Skeletal muscle tissue (tissue), 4 donors: ENCODE results near the gene CFAP161. TPM values are rescaled to one million over a fixed set of nuclear protein-coding genes. Genes with fewer than 3 reads are reported as not detected.

Experiments used
- H3K27ac ChIP-seq: one replicate; pipeline ENCODE4 v1.7.0; 2013; ENCODE audit warnings: mild to moderate bottlenecking, low read depth, low read length, inconsistent platforms
- H3K27me3 ChIP-seq, 3 donors: one replicate each; pipeline ENCODE4 v1.7.0; 2013; ENCODE audit warnings: low read length in 3 of 3; ENCODE audit not compliant: control insufficient read depth in 3 of 3, insufficient read depth in 3 of 3
- H3K36me3 ChIP-seq, 3 donors: one replicate each; pipeline ENCODE4 v1.7.0; 2013; ENCODE audit warnings: low read length in 3 of 3; ENCODE audit not compliant: control insufficient read depth in 3 of 3, insufficient read depth in 3 of 3
- H3K4me1 ChIP-seq, 3 donors: one replicate each; pipeline ENCODE4 v1.7.0; 2013; ENCODE audit warnings: low read length in 3 of 3, mild to moderate bottlenecking in 3 of 3; ENCODE audit not compliant: control insufficient read depth in 3 of 3, insufficient read depth in 3 of 3
- H3K4me3 ChIP-seq, 3 donors: one replicate each; pipeline ENCODE4 v1.7.0; 2013; ENCODE audit warnings: low read length in 3 of 3
- H3K9ac ChIP-seq, 3 donors: one replicate each; pipeline ENCODE4 v1.7.0; 2013; ENCODE audit warnings: low read length in 3 of 3, mild to moderate bottlenecking in 3 of 3, moderate library complexity in 2 of 3, low read depth in 1 of 3
- H3K9me3 ChIP-seq, 3 donors: one replicate each; pipeline ENCODE4 v1.7.0; 2013; ENCODE audit warnings: low read length in 3 of 3; ENCODE audit not compliant: control insufficient read depth in 3 of 3
- total RNA-seq: library from RNA; depleted of rRNA; stranded (reverse); fragments of >200 nt; gene quantifications from one replicate; pipeline ENCODE4 v1.2.3, GENCODE V29; 2014
- donor health status: Osteomylitis.

Gene CFAP161
- total RNA-seq, 1 donor from 2014 or later, result 5.7 TPM

GRCh38 chr15:81176291-81176893, 42.3 kb downstream of the CFAP161 start:
- peaks cover 0 to 23% (median 13%) of the 10 kb centered on the region in 3 donors for H3K4me1 ChIP-seq
- H3K4me3 ChIP-seq, result no peak overlapping the region
- H3K27ac ChIP-seq, result peak overlapping the region; percentile 45
- peaks cover 0 to 3% (median 3%) of the 10 kb centered on the region in 3 donors for H3K27me3 ChIP-seq
- peaks cover 0 to 2% (median 0%) of the 10 kb centered on the region in 3 donors for H3K9me3 ChIP-seq
- no peaks in the 10 kb centered on the region for H3K36me3 ChIP-seq
- H3K9ac ChIP-seq, result peak overlapping the region in 2 of 3 donors; percentile 25 to 26

GRCh38 chr15:81178365-81178764, 44.3 kb downstream of the CFAP161 start:
- Histone ChIP-seq H3K4me1 (peaks cover 3 to 23% (median 14%) of the 10 kb centered on the region in 3 donors), H3K9ac (no peak overlapping the region), H3K36me3 (no peaks in the 10 kb centered on the region), H3K27me3 (peaks cover 3 to 12% (median 11%) of the 10 kb centered on the region in 3 donors), H3K9me3 (peaks cover 0 to 2% (median 0%) of the 10 kb centered on the region in 3 donors), H3K4me3 (no peak overlapping the region), H3K27ac (no peak overlapping the region)

DNA sequence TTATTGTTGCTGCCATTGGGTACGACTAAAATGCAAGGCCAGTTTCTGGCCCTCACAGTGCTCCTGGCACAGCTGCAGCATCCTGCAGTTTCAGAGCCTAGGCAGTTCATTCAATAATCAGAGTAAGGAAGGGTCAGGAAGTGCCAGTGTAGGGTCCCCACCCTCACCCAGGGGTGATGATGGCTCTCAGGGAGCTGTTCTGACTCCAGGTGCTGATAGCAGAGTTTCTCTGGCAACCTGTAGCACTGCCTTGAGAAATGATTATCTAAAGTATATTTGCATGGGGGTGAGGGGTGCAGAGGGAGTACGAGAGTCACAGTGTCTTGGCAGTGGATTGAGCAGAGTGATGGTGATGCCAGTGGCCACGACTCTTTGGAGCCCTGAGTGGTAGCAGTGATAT, 47.1 kb downstream of the CFAP161 start:
- Histone ChIP-seq H3K27me3 (peaks cover 3 to 16% (median 11%) of the 10 kb centered on the region in 3 donors), H3K36me3 (no peaks in the 10 kb centered on the region), H3K27ac (no peak overlapping the region), H3K4me1 (peaks cover 3 to 15% (median 8%) of the 10 kb centered on the region in 3 donors), H3K9ac (no peak overlapping the region), H3K9me3 (no peaks in the 10 kb centered on the region), H3K4me3 (no peak overlapping the region)

GRCh38 chr15:81182031-81182755, 48.1 kb downstream of the CFAP161 start:
- Histone ChIP-seq H3K27ac (no peak overlapping the region), H3K4me3 (peak overlapping the region in 1 of 3 donors; percentile 67)

GRCh38 chr15:81182756-81183438, 48.8 kb downstream of the CFAP161 start:
- Histone ChIP-seq H3K36me3 (no peaks in the 10 kb centered on the region), H3K9me3 (no peaks in the 10 kb centered on the region), H3K9ac (peak overlapping the region in 1 of 3 donors; percentile 60), H3K27ac (no peak overlapping the region), H3K4me3 (peak overlapping the region; percentile 28 to 69 (median 67)), H3K4me1 (peaks cover 3 to 9% (median 3%) of the 10 kb centered on the region in 3 donors), H3K27me3 (peaks cover 0 to 16% (median 11%) of the 10 kb centered on the region in 3 donors)

More at GRCh38 chr15:81182031-81182755, 48.1 kb downstream of the CFAP161 start:
- H3K9me3 ChIP-seq, result no peaks in the 10 kb centered on the region
- peaks cover 3 to 9% (median 3%) of the 10 kb centered on the region in 3 donors for H3K4me1 ChIP-seq
- peak overlapping the region in 2 of 3 donors; percentile 23 to 60 for H3K9ac ChIP-seq
- H3K27me3 ChIP-seq, result peaks cover 0 to 16% (median 11%) of the 10 kb centered on the region in 3 donors
- H3K36me3 ChIP-seq, result no peaks in the 10 kb centered on the region

GRCh38 chr15:81183439-81183775, 49.3 kb downstream of the CFAP161 start:
- Histone ChIP-seq H3K9me3 (no peaks in the 10 kb centered on the region), H3K4me1 (peaks cover 3 to 9% (median 3%) of the 10 kb centered on the region in 3 donors), H3K9ac (no peak overlapping the region), H3K36me3 (no peaks in the 10 kb centered on the region), H3K27ac (no peak overlapping the region), H3K4me3 (peak overlapping the region in 2 of 3 donors; percentile 28 to 67), H3K27me3 (peaks cover 0 to 17% (median 11%) of the 10 kb centered on the region in 3 donors)

DNA sequence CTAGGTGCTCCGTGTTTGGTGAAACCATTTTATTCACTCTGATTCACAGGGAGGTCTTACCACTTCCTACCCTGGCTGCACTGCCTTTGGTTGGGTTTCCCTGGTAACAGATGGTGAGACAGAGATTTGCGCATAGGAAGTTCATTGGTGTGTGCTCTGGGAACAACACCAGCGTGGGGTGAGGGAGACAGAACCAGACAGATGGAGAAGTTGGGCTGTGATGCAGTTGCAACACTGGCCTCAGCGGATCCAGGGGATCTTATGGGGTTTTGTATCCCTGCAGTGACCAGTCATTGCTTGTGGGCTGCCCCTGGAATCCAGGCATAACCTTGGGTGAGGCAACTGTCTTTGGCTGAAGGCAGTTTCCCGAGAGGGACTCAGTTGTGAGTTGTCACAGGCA, 50.1 kb downstream of the CFAP161 start:
- H3K27me3 ChIP-seq, result peaks cover 0 to 19% (median 11%) of the 10 kb centered on the region in 3 donors

DNA sequence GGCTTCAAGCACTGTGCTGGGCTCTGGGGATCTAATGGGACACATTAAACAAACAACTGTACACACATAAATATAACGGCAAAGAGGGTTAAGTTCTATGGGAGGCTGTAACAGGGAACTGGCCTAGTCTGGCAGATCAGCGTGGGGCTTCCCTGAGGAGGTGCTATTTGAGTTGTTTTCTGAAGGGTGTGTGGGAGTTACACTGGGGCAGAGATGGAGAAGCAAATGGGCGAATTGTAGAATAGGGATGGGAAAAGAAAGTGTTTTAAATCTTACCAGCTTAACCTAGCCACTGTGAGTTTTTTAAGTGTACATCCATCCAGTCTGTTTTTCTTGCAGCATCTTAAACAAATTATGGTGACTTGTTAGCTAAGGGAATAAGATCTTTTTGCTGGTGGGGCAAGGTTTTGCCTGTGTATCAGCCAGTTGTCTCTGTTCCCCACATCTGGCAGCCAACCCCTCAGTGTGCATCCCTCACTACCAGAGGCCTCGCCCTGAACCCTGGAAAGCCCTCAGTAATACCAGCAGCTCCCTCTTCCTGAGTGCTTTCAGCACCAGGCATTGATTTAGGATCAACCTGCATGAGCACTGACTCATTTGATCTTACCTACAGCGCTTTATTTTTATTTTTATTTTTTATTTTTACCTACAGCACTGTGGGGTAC, 51.7 kb downstream of the CFAP161 start:
- peaks cover 3 to 9% (median 3%) of the 10 kb centered on the region in 3 donors for H3K4me1 ChIP-seq
- H3K9ac ChIP-seq, result no peak overlapping the region
- H3K36me3 ChIP-seq, result no peaks in the 10 kb centered on the region
- H3K4me3 ChIP-seq, result no peak overlapping the region
- no peak overlapping the region for H3K27ac ChIP-seq
- H3K27me3 ChIP-seq, result peaks cover 0 to 15% (median 11%) of the 10 kb centered on the region in 3 donors
- H3K9me3 ChIP-seq, result no peaks in the 10 kb centered on the region

More for the DNA sequence above, 50.1 kb downstream of the CFAP161 start:
- Histone ChIP-seq H3K9me3 (no peaks in the 10 kb centered on the region), H3K4me1 (peaks cover 3 to 9% (median 3%) of the 10 kb centered on the region in 3 donors), H3K27ac (no peak overlapping the region), H3K4me3 (no peak overlapping the region), H3K9ac (no peak overlapping the region), H3K36me3 (no peaks in the 10 kb centered on the region)

DNA sequence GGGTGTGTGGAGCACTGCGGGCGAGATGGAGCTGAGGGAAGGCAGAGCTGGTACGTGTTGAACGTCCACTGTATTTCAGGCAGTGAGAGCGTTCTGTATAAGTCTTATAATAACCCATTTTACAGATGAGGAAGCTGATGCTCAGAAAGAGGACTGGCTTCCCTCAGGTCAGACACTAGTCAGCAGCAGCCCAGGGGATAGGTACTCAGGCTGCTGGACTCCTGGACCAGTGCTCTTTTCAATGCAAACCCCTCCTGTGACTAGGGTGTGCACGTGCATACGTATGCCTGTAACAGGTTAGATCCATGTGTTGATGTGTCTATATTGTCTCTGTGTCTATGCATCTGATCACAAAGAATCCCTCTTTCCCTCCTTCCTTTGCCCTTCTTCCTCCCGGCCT, 54.3 kb downstream of the CFAP161 start:
- no peak overlapping the region for H3K27ac ChIP-seq

More for the DNA sequence above, 54.3 kb downstream of the CFAP161 start:
- no peak overlapping the region for H3K9ac ChIP-seq
- H3K36me3 ChIP-seq, result no peaks in the 10 kb centered on the region
- H3K27me3 ChIP-seq, result peaks cover 0 to 7% (median 0%) of the 10 kb centered on the region in 3 donors
- H3K4me3 ChIP-seq, result no peak overlapping the region
- H3K4me1 ChIP-seq, result peaks cover 0 to 4% (median 0%) of the 10 kb centered on the region in 3 donors
- no peaks in the 10 kb centered on the region for H3K9me3 ChIP-seq
